Thoracic aorta (tissue), 2 donors: Measurements from ENCODE around the gene GNG7. TPM values are rescaled to one million over a fixed set of nuclear protein-coding genes. Genes with fewer than 3 reads are reported as not detected.
"Not testable (repeated sequence)": the region's sequence is repeated elsewhere in the genome, so short reads cannot be mapped to it uniquely, and the experiment has no call there.

ENCODE experiments used
- ATAC-seq: fragments of 150-250 bp; one replicate; pipeline ENCODE4 v1.8.0; 2017; ENCODE audit warnings: low read depth; ENCODE audit not compliant: insufficient number of reproducible peaks, low FRiP score
- DNase-seq: peaks from one replicate; pipeline ENCODE4 v3.0.0-alpha.2; 2020; ENCODE audit warnings: low spot score
- H3K27ac ChIP-seq, 2 donors: fragments of 200-600 bp; sonication (generic); 1 replicate in 1 of 2; 2 replicates in 1 of 2; pipeline ENCODE4 v1.5.1; 2016; ENCODE audit warnings: mild to moderate bottlenecking in 2 of 2, moderate library complexity in 2 of 2
- H3K27me3 ChIP-seq: fragments of 200-600 bp; sonication (generic); replicated peaks from 2 replicates; pipeline ENCODE4 v1.6.0; 2016; ENCODE audit warnings: mild to moderate bottlenecking; ENCODE audit not compliant: insufficient read depth
- H3K36me3 ChIP-seq: fragments of 200-600 bp; sonication (generic); one replicate; pipeline ENCODE4 v1.5.1; 2016
- H3K4me1 ChIP-seq, 2 donors: fragments of 200-600 bp; sonication (generic); 1 replicate in 1 of 2; 2 replicates in 1 of 2; pipeline versions ENCODE4 v1.5.1 to v1.6.0; 2016; ENCODE audit warnings: low read depth in 2 of 2, mild to moderate bottlenecking in 1 of 2; ENCODE audit not compliant: control insufficient read depth in 1 of 2
- H3K4me3 ChIP-seq: fragments of 200-600 bp; sonication (generic); 2 replicates; pipeline ENCODE4 v1.5.1; 2016; ENCODE audit warnings: mild to moderate bottlenecking
- H3K9me3 ChIP-seq: fragments of 200-600 bp; sonication (generic); 2 replicates; pipeline ENCODE4 v1.5.1; 2016
- CTCF ChIP-seq: fragments of 200-600 bp; sonication (generic); IDR thresholded peaks from one replicate; pipeline ENCODE4 v1.5.1; 2019; ENCODE audit warnings: antibody characterized with exemption
- total RNA-seq, 2 donors: library from RNA; depleted of rRNA; stranded (reverse); fragments of >200 nt; gene quantifications; one replicate each; pipeline versions ENCODE4 v1.1.0 to v1.2.3, GENCODE V29; 2016

GNG7 gene
- total RNA-seq, 2 donors from 2014 or later = 2.3 to 3.2 TPM

DNA sequence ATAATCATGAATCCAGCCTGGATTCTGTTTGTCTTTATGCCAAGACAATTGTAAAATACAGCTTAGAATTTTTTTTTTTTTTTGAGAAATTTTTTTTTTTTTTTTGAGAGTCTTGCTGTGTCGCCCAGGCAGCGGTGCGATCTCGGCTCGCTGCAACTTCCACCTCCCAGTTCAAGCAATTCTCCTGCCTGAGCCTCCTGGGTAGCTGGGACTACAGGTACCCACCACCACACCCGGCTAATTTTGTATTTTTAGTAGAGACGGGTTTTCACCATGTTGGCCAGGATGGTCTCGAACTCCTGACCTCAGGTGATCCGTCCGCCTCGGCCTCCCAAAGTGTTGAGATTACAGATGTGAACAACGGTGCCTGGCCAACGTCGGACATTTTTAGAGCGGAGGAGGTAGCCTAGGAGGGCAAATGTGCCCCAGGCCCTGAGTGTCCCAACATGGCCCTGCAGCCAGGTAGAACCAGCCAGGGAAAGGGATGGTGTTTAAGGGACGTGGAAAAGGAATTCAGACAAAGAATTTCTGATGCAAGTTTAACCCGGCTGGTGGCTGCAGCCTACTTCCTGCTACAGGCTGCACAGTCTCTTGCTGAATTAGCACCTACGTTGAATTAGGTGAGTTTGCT is 89.8 kb downstream of the GNG7 start:
- ATAC-seq (no peak), DNase-seq (no peak)
- no peak overlapping the region for H3K4me3 ChIP-seq
- H3K27me3 ChIP-seq = no peaks in the 10 kb centered on the region
- TF ChIP-seq CTCF = no peak
- no peaks in the 10 kb centered on the region for H3K9me3 ChIP-seq
- H3K36me3 ChIP-seq = no peaks in the 10 kb centered on the region
- H3K4me1 ChIP-seq = peaks cover 3 to 12% of the 10 kb centered on the region in 2 donors
- no peak overlapping the region for H3K27ac ChIP-seq

DNA sequence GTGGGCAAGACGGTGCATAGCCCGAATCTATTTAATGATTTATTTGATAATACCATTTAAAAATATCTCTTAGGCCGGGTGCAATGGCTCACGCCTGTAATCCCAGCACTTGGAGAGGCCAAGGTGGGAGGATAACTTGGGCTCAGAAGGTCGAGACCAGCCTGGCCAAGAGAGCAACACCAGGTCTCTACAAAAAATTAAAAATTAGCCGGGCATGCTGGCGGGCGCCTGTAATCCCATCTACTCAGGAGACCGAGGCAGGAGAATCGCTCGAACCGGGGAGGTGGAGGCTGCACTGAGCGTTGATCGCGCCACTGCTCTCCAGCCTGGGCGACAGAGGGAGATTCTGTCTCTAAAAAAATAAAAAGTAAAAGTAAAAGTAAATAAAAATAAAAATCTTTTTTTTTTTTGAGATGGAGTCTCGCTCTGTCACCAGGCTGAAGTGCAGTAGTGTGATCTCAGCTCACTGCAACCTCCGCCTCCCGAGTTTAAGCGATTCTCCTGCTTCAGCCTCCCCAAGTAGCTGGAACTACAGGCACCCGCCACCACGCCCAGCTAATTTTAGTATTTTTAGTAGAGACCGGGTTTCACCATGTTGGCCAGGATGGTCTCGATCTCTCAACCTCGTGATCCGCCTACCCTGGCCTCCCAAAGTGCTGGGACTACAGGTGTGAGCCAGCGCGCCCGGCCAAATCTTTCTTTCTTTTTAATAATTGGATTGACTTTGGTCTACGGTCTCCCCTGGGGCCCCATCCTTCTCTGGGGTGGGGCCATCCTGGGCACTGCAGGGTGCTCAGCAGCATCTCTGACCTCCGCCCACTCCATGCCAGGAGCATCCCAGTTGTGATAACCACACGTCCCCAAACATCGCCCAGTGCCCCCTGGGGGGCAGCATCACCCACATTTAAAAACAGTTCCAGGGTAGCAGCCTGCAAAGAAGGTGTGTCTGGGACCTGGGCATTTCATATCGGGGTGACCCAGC is 90.7 kb downstream of the GNG7 start:
- peaks cover 3 to 12% of the 10 kb centered on the region in 2 donors for H3K4me1 ChIP-seq
- ATAC-seq (no peak), DNase-seq (no peak)
- TF ChIP-seq CTCF = no peak
- peak overlapping the region; percentile 63 for H3K4me3 ChIP-seq
- H3K27me3 ChIP-seq = no peaks in the 10 kb centered on the region
- peak overlapping the region; percentile 67 to 96 for H3K27ac ChIP-seq
- no peaks in the 10 kb centered on the region for H3K9me3 ChIP-seq
- no peaks in the 10 kb centered on the region for H3K36me3 ChIP-seq

DNA sequence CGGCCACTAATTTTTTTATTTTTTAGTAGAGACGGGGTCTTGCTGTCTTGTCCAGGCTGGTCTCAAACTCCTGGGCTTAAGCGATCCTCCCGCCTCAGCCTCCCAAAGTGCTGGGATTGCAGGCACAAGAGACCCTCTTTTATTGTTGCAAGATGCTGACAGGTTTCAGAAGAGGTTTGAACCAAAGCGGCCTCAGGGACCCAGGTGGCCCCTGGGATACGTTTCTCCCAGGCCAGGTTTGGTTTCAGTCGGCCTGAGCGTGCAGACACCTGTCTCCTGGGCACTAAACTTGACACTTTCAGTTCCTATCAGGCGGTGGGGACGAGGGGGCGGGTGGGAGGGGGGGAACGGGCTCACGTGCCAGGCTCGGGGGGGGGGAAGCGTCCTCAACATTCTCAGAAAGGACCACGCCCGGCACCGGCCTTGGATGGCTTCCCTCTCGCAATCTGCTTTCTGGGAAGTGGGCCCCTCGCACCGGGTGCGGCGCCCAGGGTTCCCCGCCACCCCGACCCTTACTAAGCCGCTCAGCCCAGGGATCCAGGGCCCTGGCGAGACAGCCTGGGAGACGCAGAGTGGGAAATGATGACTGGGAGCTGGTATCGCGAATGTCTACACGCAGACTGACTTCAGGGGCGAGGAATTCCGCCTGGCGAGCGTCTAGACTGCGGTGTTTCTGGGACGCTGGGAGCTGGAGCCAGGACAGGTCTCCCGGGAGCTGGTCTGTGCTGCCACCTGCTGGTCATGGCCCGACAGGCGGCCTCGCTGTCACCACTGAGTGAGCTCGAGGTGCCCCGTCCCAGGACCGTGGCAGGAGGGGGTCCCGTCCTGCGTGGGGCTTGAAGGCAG is 91.6 kb downstream of the GNG7 start:
- Histone ChIP-seq H3K4me1 (peaks cover 3 to 12% of the 10 kb centered on the region in 2 donors), H3K27me3 (no peaks in the 10 kb centered on the region), H3K4me3 (peak overlapping the region; percentile 63), H3K36me3 (no peaks in the 10 kb centered on the region), H3K27ac (peak overlapping the region; percentile 67 to 96), H3K9me3 (no peaks in the 10 kb centered on the region)
- peak; percentile 96 for TF ChIP-seq CTCF
- DNase-seq (peak; percentile 85), ATAC-seq (peak; percentile 73)

- no peak for ATAC-seq
- H3K27me3 ChIP-seq = no peaks in the 10 kb centered on the region
Measured at GRCh38 chr19:2609389-2610116, 92.9 kb downstream of the GNG7 start.

DNA sequence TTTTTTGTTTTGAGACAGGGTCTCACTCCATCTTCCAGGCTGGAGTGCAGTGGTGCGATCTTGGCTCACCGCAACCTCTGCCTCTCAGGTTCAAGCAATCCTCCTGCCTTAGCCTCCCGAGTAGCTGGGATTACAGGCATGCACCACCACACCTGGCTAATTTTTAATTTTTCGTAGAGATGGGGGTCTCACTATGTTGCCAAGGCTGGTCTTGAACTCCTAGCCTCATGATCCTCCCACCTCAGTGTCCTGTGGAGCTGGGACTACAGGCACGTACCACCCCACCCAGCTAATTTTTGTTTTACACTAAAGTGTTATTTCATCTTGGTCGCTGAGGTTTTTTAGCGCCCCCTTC is 93.5 kb downstream of the GNG7 start:
- not testable (repeated sequence) for H3K4me3 ChIP-seq, H3K27ac ChIP-seq, H3K27me3 ChIP-seq, H3K36me3 ChIP-seq, H3K9me3 ChIP-seq, ATAC-seq, DNase-seq
- H3K4me1 ChIP-seq = peaks cover 6 to 12% of the 10 kb centered on the region in 2 donors

More at GRCh38 chr19:2609389-2610116, 92.9 kb downstream of the GNG7 start:
- no peaks in the 10 kb centered on the region for H3K36me3 ChIP-seq
- no peaks in the 10 kb centered on the region for H3K9me3 ChIP-seq
- no peak overlapping the region for H3K4me3 ChIP-seq
- no peak overlapping the region for H3K27ac ChIP-seq
- no peak for TF ChIP-seq CTCF
- DNase-seq = no peak
- peaks cover 3 to 12% of the 10 kb centered on the region in 2 donors for H3K4me1 ChIP-seq
